Measurements from ENCODE around the gene CIROP.

Gene CIROP

GRCh38 chr14:23141706-23142444 is 37.1 kb upstream of the CIROP start:
- no peak for TF ChIP-seq CTCF (IDR thresholded peaks at IDR 0.05; ENCODE audit: control insufficient read depth, insufficient read depth, low read depth, low read length, missing control alignments)
- no peak overlapping the region for H3K4me3 ChIP-seq (ENCODE audit: control insufficient read depth, low read depth, low read length)
- DNase-seq (ENCODE audit: low read depth): no peak

DNA sequence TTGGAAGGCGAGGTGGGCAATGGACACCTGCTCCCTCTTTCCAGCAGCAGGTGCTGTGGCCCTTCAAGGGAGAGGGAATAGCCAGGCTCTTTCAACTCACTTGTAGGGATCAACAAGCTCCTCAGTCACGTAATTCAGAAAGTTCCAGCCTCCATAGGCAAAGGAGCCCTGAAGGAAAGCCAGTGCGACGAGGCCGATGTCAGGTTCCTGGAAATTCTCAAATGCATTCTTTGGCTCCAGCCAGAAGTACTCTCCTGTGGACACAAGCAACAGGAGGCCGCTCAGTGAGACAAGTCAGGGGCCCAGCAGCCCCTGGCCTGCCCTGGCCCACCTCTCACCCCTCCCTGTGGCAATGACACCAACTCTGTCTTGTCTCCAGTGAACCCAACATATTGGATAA is 35.6 kb upstream of the CIROP start:
- DNase-seq (ENCODE audit: low read depth): no peak
- no peak overlapping the region for H3K4me3 ChIP-seq (ENCODE audit: control insufficient read depth, low read depth, low read length)
- TF ChIP-seq CTCF (IDR thresholded peaks at IDR 0.05; ENCODE audit: control insufficient read depth, insufficient read depth, low read depth, low read length, missing control alignments): no peak

GRCh38 chr14:23139874-23140273 is 35.1 kb upstream of the CIROP start:
- H3K4me3 ChIP-seq (ENCODE audit: control insufficient read depth, low read depth, low read length): no peak overlapping the region
- DNase-seq (ENCODE audit: low read depth): no peak
- no peak for TF ChIP-seq CTCF (IDR thresholded peaks at IDR 0.05; ENCODE audit: control insufficient read depth, insufficient read depth, low read depth, low read length, missing control alignments)

GRCh38 chr14:23137813-23138535 is 33.2 kb upstream of the CIROP start:
- no peak for DNase-seq (ENCODE audit: low read depth)
- no peak for TF ChIP-seq CTCF (IDR thresholded peaks at IDR 0.05; ENCODE audit: control insufficient read depth, insufficient read depth, low read depth, low read length, missing control alignments)
- no peak overlapping the region for H3K4me3 ChIP-seq (ENCODE audit: control insufficient read depth, low read depth, low read length)

GRCh38 chr14:23137192-23137812 is 32.5 kb upstream of the CIROP start:
- no peak overlapping the region for H3K4me3 ChIP-seq (ENCODE audit: control insufficient read depth, low read depth, low read length)
- DNase-seq (ENCODE audit: low read depth): no peak
- TF ChIP-seq CTCF (IDR thresholded peaks at IDR 0.05; ENCODE audit: control insufficient read depth, insufficient read depth, low read depth, low read length, missing control alignments): no peak

DNA sequence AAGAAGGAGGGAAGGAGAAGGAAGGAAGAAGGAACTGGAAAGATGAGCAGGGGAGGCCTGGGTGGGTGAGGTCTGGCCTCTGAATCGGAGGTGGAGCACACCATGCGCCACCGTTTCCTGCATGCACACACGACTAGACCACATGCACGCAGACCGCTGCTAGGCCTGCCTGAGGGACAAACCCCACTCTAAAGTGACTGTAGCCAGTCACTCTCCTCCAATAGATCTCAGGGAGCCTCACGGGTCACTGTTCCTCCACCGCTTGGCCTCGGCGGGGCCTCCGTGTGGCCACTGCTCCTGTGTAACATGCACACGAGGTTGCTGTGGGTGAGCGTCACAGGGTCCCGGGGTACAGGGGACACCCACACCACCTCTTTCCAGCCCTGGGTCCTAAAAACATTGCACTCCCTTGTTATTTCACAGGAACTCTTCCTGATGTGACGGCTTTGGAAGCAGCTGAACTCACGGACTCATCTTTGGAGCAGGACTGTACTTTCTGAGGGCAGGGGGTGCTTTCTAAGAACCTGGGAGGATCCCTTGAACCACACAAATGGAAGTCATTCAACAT is 31.9 kb upstream of the CIROP start:
- no peak overlapping the region for H3K4me3 ChIP-seq (ENCODE audit: control insufficient read depth, low read depth, low read length)
- DNase-seq (ENCODE audit: low read depth): no peak
- TF ChIP-seq CTCF (IDR thresholded peaks at IDR 0.05; ENCODE audit: control insufficient read depth, insufficient read depth, low read depth, low read length, missing control alignments): no peak

Data from AG09309 (cell line).